Loucy (cell line): ENCODE results near the gene G2E3.

Source experiments
- H2AFZ ChIP-seq: fragments of 200-600 bp; sonication (generic); 2 replicates; pipeline ENCODE4 v1.6.0; 2016; ENCODE audit warnings: antibody characterized with exemption, mild to moderate bottlenecking, low read length, moderate library complexity
- H3F3A ChIP-seq: fragments of 200-600 bp; 2 replicates; pipeline ENCODE4 v1.6.0; 2016; ENCODE audit warnings: antibody characterized with exemption, low read depth, mild to moderate bottlenecking
- H3K27me3 ChIP-seq: fragments of 200-600 bp; sonication (generic); 2 replicates; pipeline ENCODE4 v1.6.1; 2014; ENCODE audit warnings: low read length, mild to moderate bottlenecking; ENCODE audit not compliant: insufficient read depth, poor library complexity, severe bottlenecking
- H3K36me3 ChIP-seq: fragments of 200-600 bp; sonication (generic); 2 replicates; pipeline ENCODE4 v1.6.1; 2016; ENCODE audit warnings: low read length; ENCODE audit not compliant: insufficient read depth
- H3K4me1 ChIP-seq: fragments of 200-600 bp; sonication (generic); 2 replicates; pipeline ENCODE4 v1.5.1; 2014; ENCODE audit warnings: low read length, mild to moderate bottlenecking; ENCODE audit not compliant: insufficient read depth, poor library complexity, severe bottlenecking
- H3K4me2 ChIP-seq: fragments of 200-600 bp; sonication (generic); 2 replicates; pipeline ENCODE4 v1.6.0; 2014; ENCODE audit warnings: antibody characterized with exemption, low read length, low read depth, mild to moderate bottlenecking; ENCODE audit not compliant: poor library complexity, severe bottlenecking
- H3K4me3 ChIP-seq: fragments of 200-600 bp; sonication (generic); 2 replicates; pipeline ENCODE4 v1.5.1; 2014; ENCODE audit warnings: low read length, mild to moderate bottlenecking, mixed read lengths; ENCODE audit not compliant: poor library complexity, severe bottlenecking
- H3K79me2 ChIP-seq: fragments of 200-600 bp; sonication (generic); 2 replicates; pipeline ENCODE4 v1.6.1; 2014; ENCODE audit warnings: low read length; ENCODE audit not compliant: insufficient read depth
- H3K9ac ChIP-seq: fragments of 200-600 bp; sonication (generic); 2 replicates; pipeline ENCODE4 v1.6.0; 2014; ENCODE audit warnings: mild to moderate bottlenecking, low read depth, low read length, moderate library complexity; ENCODE audit not compliant: poor library complexity, severe bottlenecking
- H3K9me2 ChIP-seq: fragments of 200-600 bp; sonication (generic); replicated peaks from 2 replicates; pipeline ENCODE4 v1.6.1; 2016; ENCODE audit warnings: low read depth, low read length, mixed read lengths
- H3K9me3 ChIP-seq: fragments of 200-600 bp; sonication (generic); 2 replicates; pipeline ENCODE4 v1.6.1; 2014; ENCODE audit warnings: mild to moderate bottlenecking, antibody characterized with exemption, low read length, low read depth; ENCODE audit not compliant: insufficient read depth
- H4K20me1 ChIP-seq: fragments of 200-600 bp; sonication (generic); 2 replicates; pipeline ENCODE4 v1.6.0; 2014; ENCODE audit warnings: antibody characterized with exemption, low read length, mild to moderate bottlenecking; ENCODE audit not compliant: insufficient read depth, poor library complexity, severe bottlenecking
- CTCF ChIP-seq: fragments of 200-600 bp; sonication (generic); conservative IDR thresholded peaks from 2 replicates; pipeline ENCODE4 v1.5.1; 2014; ENCODE audit warnings: mild to moderate bottlenecking, antibody characterized with exemption, low read length
- EZH2phosphoT487 ChIP-seq: fragments of 200-600 bp; IDR thresholded peaks from 2 replicates; pipeline ENCODE4 v1.6.1; 2018; ENCODE audit warnings: antibody characterized with exemption, mild to moderate bottlenecking, moderate library complexity, borderline replicate concordance

G2E3 gene

GRCh38 chr14:30572237-30572636 lies 13.3 kb downstream of the G2E3 start:
- peak overlapping the region; percentile 6 for H3K4me3 ChIP-seq
- no peaks in the 10 kb centered on the region for H3K27me3 ChIP-seq
- no peaks in the 10 kb centered on the region for H3K36me3 ChIP-seq
- peaks cover 65% of the 10 kb centered on the region for H4K20me1 ChIP-seq
- no peak overlapping the region for H2AFZ ChIP-seq
- peaks cover 50% of the 10 kb centered on the region for H3K4me1 ChIP-seq
- no peaks in the 10 kb centered on the region for H3F3A ChIP-seq
- H3K9me3 ChIP-seq = no peaks in the 10 kb centered on the region
- H3K9me2 ChIP-seq = no peaks in the 10 kb centered on the region
- H3K79me2 ChIP-seq = peaks cover 100% of the 10 kb centered on the region
- H3K4me2 ChIP-seq = peak overlapping the region; percentile 80
- H3K9ac ChIP-seq = no peak overlapping the region
- no peak for TF ChIP-seq EZH2phosphoT487
- TF ChIP-seq CTCF = no peak

- no peaks in the 10 kb centered on the region for H3F3A ChIP-seq
- peaks cover 50% of the 10 kb centered on the region for H3K4me1 ChIP-seq
- H3K36me3 ChIP-seq = no peaks in the 10 kb centered on the region
- TF ChIP-seq CTCF (no peak), EZH2phosphoT487 (no peak)
- no peak overlapping the region for H2AFZ ChIP-seq
- no peaks in the 10 kb centered on the region for H3K9me2 ChIP-seq
- no peak overlapping the region for H3K9ac ChIP-seq
- H3K4me2 ChIP-seq = no peak overlapping the region
- H4K20me1 ChIP-seq = peaks cover 63% of the 10 kb centered on the region
- H3K9me3 ChIP-seq = no peaks in the 10 kb centered on the region
- H3K79me2 ChIP-seq = peaks cover 100% of the 10 kb centered on the region
- H3K4me3 ChIP-seq = no peak overlapping the region
- no peaks in the 10 kb centered on the region for H3K27me3 ChIP-seq
Observed at GRCh38 chr14:30572771-30573170, 13.8 kb downstream of the G2E3 start.

GRCh38 chr14:30573226-30573814 lies 14.4 kb downstream of the G2E3 start:
- Histone ChIP-seq H4K20me1 (peaks cover 63% of the 10 kb centered on the region), H3F3A (no peaks in the 10 kb centered on the region), H3K79me2 (peaks cover 100% of the 10 kb centered on the region), H3K9ac (no peak overlapping the region), H2AFZ (no peak overlapping the region), H3K9me3 (no peaks in the 10 kb centered on the region), H3K4me3 (no peak overlapping the region), H3K36me3 (no peaks in the 10 kb centered on the region), H3K9me2 (no peaks in the 10 kb centered on the region), H3K4me1 (peaks cover 49% of the 10 kb centered on the region), H3K4me2 (peak overlapping the region; percentile 17), H3K27me3 (no peaks in the 10 kb centered on the region)
- no peak for TF ChIP-seq EZH2phosphoT487
- no peak for TF ChIP-seq CTCF
